ENCODE measurements around the gene CYTH3. TPM values are rescaled to one million over a fixed set of nuclear protein-coding genes. Genes with fewer than 3 reads are reported as not detected.

Gene CYTH3
- total and polyA plus RNA-seq, 9 donors: 14.8 to 29.6 (median 18.9) TPM

DNA sequence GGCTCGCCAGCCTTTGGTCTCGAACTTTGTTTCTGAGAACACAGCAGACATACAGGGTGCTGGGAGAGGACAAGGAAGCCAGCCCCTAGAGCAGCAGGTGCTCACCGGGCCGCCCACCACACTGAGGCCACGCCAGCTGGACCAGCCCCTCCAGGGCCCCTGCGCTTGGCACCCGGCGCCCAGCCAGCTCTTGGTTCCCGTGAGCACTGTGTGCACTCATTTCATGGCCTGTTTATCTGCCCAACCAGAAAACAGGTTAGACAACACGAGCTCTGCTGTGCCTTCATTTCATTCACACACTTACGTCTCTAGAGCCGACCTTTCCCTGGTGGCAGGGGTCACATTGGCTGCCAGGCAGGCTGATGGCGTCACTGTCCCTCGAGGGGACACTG is 104.0 kb downstream of the CYTH3 start:
- TF ChIP-seq POLR2A (IDR thresholded peaks at IDR 0.05) (no peak), EP300 (IDR thresholded peaks at IDR 0.05) (no peak)
- TF ChIP-seq, protein P1, sequence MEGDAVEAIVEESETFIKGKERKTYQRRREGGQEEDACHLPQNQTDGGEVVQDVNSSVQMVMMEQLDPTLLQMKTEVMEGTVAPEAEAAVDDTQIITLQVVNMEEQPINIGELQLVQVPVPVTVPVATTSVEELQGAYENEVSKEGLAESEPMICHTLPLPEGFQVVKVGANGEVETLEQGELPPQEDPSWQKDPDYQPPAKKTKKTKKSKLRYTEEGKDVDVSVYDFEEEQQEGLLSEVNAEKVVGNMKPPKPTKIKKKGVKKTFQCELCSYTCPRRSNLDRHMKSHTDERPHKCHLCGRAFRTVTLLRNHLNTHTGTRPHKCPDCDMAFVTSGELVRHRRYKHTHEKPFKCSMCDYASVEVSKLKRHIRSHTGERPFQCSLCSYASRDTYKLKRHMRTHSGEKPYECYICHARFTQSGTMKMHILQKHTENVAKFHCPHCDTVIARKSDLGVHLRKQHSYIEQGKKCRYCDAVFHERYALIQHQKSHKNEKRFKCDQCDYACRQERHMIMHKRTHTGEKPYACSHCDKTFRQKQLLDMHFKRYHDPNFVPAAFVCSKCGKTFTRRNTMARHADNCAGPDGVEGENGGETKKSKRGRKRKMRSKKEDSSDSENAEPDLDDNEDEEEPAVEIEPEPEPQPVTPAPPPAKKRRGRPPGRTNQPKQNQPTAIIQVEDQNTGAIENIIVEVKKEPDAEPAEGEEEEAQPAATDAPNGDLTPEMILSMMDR (IDR thresholded peaks at IDR 0.05): no peak
- Histone ChIP-seq H3K9me3 (no peaks in the 10 kb centered on the region), H3K4me1 (ENCODE audit: insufficient read depth) (no peaks in the 10 kb centered on the region), H3K27ac (no peak overlapping the region), H3K4me3 (no peak overlapping the region), H3K27me3 (no peaks in the 10 kb centered on the region), H3K36me3 (no peaks in the 10 kb centered on the region)
- intact Hi-C loops (cut with DNase I): no loop called here
- DNase-seq: no peak
- WGBS, 3 donors: 90 to 94% (median 92%) methylated on average over 14 of the region's 14 CpGs

DNA sequence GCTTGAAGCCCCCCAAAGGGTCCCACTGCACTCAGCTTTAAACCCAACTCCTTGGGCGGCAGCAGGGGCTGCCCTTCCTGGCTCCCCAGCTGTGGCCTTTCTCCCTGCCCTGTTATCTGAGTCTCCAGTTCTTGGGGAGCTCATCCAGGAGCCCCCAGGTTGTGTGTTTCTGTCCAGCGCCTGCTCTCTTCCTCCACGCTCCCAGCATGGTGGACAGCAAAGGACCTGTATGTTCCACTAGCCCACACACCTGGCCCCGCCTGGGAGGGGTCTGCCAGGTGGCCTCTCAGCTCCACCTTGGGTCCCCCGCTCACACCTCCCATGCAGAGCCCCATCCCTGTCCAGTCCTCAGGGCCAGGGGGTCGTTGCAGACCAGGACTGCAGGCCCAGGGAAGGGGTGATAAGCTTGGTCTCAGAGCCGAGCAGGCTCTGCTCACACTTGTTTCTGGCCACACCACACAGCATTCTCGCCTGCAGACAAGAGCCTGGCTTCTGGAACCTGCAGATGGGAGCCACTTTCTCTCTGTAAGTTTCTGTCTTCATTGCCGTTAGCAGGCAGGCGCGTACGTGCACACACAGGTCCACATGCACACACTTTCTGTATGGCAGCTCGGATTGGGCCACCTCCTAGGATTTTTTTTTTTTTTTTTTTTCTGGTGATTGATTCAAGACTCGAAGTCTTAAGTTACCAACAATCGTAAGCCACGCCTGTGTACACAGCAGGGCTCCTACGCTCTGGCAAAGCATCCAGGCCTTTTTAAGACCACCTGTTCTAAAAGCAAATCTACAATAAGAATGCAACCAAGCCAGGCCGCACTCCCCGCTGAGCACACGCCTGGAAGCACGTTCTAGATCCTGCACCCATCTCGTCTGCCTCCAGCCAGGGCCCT is 104.6 kb downstream of the CYTH3 start:
- intact Hi-C loops (cut with DNase I): no loop called here
- TF ChIP-seq EP300 (IDR thresholded peaks at IDR 0.05) (no peak), POLR2A (IDR thresholded peaks at IDR 0.05) (no peak)
- TF ChIP-seq, protein P1 (IDR thresholded peaks at IDR 0.05): no peak
- no peak overlapping the region for H3K27ac ChIP-seq
- DNase-seq: no peak
- H3K9me3 ChIP-seq: no peaks in the 10 kb centered on the region
- no peaks in the 10 kb centered on the region for H3K36me3 ChIP-seq
- H3K27me3 ChIP-seq: no peaks in the 10 kb centered on the region
- 90 to 93% (median 90%) methylated on average over 22 of the region's 22 CpGs for WGBS, 3 donors
- no peaks in the 10 kb centered on the region for H3K4me1 ChIP-seq (ENCODE audit: insufficient read depth)
- H3K4me3 ChIP-seq: no peak overlapping the region

DNA sequence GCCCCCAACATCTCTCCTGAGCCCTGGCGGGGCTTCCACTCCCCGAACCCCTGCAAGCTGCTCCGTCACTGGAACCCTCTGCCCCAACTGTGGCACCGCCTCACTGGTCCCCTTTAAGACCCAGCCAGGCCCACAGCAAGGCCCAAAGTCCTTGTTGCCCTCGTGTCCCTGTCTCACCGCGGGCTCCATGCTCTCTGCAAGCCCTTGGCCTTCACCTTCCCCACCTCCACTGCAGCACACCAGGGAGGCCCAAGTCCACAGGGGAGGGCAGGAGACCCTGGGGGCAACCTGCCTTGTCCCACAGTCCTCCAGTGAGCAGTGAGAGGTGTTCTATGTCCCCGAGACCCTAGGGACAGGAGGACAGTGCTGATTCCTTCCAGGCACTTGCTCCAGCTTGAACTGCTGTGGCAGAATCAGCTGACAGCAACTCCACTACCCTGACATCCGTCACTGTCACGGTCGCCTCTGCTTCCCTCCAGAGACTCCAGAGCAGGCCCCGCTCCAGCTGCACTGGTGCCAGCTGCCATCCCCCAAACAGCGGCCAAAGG is 105.3 kb downstream of the CYTH3 start:
- Histone ChIP-seq H3K4me3 (no peak overlapping the region), H3K36me3 (no peaks in the 10 kb centered on the region), H3K9me3 (no peaks in the 10 kb centered on the region), H3K27me3 (no peaks in the 10 kb centered on the region), H3K4me1 (ENCODE audit: insufficient read depth) (no peaks in the 10 kb centered on the region), H3K27ac (no peak overlapping the region)
- TF ChIP-seq POLR2A (IDR thresholded peaks at IDR 0.05) (no peak), EP300 (IDR thresholded peaks at IDR 0.05) (no peak)
- TF ChIP-seq, protein P1 (IDR thresholded peaks at IDR 0.05): no peak
- DNase-seq: no peak
- WGBS, 3 donors: 82 to 89% (median 87%) methylated on average over 13 of the region's 13 CpGs
- intact Hi-C loops (cut with DNase I): no loop called here

DNA sequence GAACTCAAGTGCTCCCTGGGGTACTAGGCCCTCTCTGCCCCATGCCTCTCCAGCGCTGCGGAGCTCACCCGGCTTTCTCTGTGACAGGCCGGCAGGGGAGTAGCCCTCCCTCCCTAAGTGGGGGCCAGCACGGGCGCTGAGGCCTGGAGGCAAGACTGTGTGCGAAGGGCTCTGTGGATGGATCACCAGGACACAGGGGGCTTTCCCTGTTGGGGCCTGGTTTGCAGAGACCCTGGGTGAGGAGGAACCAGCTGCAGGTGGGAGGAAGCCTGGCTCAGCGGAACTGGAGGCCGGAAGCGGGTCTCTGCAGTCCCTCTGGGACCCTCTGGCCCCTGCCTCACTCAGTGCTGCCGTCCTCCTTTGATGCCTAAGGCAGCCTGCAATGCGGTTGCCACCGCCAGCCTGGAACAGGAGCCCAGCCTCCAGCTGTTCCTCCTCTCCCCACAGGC is 106.0 kb downstream of the CYTH3 start:
- TF ChIP-seq POLR2A (IDR thresholded peaks at IDR 0.05) (no peak), EP300 (IDR thresholded peaks at IDR 0.05) (no peak)
- TF ChIP-seq, protein P1 (IDR thresholded peaks at IDR 0.05): no peak
- H3K4me3 ChIP-seq: no peak overlapping the region
- H3K27ac ChIP-seq: no peak overlapping the region
- intact Hi-C loops (cut with DNase I): no loop called here
- no peaks in the 10 kb centered on the region for H3K4me1 ChIP-seq (ENCODE audit: insufficient read depth)
- no peak for DNase-seq
- WGBS, 3 donors: 91 to 93% (median 92%) methylated on average over 13 of the region's 13 CpGs
- no peaks in the 10 kb centered on the region for H3K36me3 ChIP-seq
- H3K9me3 ChIP-seq: no peaks in the 10 kb centered on the region
- no peaks in the 10 kb centered on the region for H3K27me3 ChIP-seq

Data from ovary (tissue), 9 donors.